GM18505 (cell line): ENCODE measurements around the gene ASXL3.

Experiments used
- ATAC-seq: cut with Tn5 transposase; IDR thresholded peaks from one replicate; pipeline ENCODE4 v1.9.1; 2021; ENCODE audit not compliant: unreplicated experiment
- POLR2A ChIP-seq: IDR thresholded peaks from 4 replicates; pipeline ENCODE4 v1.6.1; 2011; ENCODE audit warnings: borderline replicate concordance; ENCODE audit not compliant: insufficient read depth, insufficient read length; ENCODE audit errors: extremely low read depth

The ASXL3 gene

GRCh38 chr18:33573193-33573592 is 4.8 kb upstream of the ASXL3 start:
- no peak for TF ChIP-seq POLR2A
- ATAC-seq: no peak

DNA sequence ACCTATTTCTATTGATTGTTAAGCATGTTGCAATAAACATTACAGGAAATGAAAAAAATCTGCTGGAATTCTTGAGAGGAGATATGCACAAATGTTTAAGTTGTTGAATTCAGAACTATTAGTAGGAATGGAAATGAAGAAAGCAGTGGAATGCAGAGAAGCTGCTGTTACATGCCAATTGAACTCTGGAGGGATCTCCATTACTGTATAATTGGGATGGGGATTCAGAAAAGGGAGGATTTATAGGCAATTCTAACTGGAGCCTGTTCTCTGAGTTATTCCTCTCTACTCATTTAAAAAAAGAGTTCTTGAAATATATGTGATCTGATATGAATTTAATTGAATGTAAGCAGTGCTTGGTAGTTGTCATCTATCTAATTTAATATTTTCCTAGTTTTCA is 2.6 kb upstream of the ASXL3 start:
- TF ChIP-seq POLR2A: no peak
- no peak for ATAC-seq

GRCh38 chr18:33576999-33577646 is 896 bp upstream of the ASXL3 start:
- no peak for TF ChIP-seq POLR2A
- no peak for ATAC-seq

DNA sequence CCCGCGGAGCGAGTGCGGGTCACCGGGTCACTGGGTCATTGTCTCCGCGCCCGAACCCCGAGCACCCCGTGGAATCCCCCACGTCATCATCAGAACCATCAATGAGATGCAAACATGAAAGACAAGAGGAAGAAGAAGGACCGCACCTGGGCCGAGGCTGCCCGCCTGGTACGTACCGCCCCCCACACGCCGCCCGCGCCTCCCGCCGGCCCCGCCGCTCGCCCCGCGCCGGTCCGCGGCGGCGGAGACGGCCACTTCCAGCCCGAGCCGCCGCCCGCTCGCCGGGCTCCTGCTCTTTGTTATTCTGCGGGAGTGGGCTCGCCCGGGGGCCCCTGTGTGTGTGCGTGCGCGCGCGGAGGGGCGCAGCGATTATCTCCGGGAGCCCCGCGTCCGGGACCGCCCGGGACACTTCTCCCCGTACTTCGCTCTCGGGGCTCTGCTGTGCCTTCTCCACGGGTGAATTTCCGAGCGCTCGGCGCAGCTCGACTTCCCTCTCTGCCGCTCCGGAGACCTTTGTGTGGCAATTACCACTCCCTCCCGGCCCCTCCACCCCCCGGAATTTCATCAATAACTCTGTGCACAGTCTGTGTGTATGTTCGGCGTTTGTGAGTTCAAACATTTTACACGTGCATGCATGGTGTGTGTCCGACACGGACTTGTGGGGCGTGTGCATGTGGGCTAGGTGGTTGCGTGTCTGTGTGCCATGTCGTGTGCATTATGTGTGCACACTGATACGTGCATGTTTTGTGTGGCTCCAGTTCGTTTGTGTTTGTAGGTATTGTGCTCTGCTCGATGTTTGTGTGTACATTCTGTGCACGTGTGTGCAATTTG is 714 bp downstream of the ASXL3 start:
- ATAC-seq: no peak
- no peak for TF ChIP-seq POLR2A

DNA sequence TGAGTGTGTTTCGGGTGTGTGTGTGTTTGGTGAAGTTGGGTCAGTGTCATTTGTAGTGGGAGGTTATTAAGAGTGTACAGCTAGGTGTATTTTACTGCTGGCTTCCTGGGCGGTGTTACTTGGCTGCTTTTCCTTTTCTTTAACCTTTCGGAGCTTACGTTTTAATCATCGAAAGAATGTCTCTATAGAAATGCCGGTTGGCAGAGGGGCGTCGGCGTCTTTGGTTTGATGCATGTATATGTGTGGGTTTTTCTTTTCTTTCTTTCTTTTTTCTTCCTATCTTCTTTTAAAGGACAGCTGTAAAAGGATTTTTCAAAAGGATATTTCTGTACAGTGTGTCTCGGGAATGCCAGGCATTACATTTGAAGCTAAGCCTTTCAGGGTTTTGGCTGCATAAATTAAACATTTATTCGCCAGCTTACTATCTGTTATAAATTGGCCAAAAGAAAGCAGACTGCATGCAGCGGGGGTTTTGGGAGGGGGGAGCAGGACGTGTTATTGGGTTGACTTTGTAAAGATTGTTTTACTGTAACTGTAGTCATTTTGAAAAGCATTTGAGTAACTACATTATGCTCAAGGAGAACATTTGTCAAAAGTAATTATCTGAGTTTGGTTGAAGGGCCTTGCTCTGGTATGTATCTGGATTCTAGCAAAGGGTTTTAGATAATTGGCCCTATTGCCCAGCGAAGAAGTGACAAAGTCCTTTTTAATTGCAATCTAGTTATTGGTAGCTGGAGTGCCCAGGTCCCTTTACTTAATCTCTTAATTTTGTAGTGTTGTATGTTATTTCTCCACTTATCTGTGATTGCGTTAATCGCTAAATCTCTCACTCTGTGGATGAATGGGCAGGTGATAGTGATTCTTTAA is 1.6 kb downstream of the ASXL3 start:
- ATAC-seq: no peak
- no peak for TF ChIP-seq POLR2A

DNA sequence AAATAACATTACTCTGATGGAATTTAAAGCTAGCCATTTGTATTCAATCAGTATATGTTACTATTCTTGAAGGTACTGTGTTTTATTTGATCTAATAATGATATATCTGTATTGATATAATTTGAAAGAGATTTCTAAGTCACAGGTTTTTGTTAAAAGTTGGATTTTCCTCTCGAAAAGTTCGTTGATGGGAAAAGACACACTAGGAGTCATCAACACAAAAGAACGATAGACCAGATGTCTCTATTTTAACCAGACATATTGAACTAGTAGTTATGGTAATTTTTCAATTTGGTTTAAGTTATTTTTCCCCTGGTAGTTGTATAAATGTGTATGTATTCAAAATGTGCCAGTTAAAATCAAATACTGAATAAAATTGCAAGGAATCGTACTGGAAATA is 2.5 kb downstream of the ASXL3 start:
- ATAC-seq: no peak
- no peak for TF ChIP-seq POLR2A

GRCh38 chr18:33581856-33582255 is 3.8 kb downstream of the ASXL3 start:
- no peak for ATAC-seq
- no peak for TF ChIP-seq POLR2A

DNA sequence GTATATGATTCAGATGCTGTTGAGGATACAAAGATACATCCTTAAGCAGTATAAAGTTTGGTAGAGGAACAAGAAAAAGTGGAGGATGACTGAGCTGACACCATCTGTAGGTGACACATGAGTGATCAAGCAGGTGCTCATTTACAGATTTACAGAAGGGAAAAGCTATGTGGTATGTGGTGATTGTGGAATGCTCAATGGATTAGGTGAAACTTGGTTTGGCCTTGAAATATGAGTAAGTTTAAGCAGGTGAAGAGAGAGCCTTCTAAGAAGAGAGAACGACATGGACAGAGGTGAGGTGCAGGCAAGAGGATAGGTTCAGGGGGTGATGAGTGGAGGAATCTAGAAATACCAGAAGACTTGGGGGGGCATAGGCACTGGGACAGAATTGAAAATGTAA is 5.9 kb downstream of the ASXL3 start:
- no peak for TF ChIP-seq POLR2A
- ATAC-seq: no peak

GRCh38 chr18:33584548-33585430 is 6.8 kb downstream of the ASXL3 start:
- no peak for TF ChIP-seq POLR2A
- ATAC-seq: no peak

- TF ChIP-seq POLR2A: no peak
Observed at GRCh38 chr18:33585431-33585775, 7.4 kb downstream of the ASXL3 start.

GRCh38 chr18:33588361-33588760 is 10.3 kb downstream of the ASXL3 start:
- no peak for ATAC-seq
- no peak for TF ChIP-seq POLR2A

More at GRCh38 chr18:33585431-33585775, 7.4 kb downstream of the ASXL3 start:
- ATAC-seq: no peak

- TF ChIP-seq POLR2A: no peak
- no peak for ATAC-seq
Observed at GRCh38 chr18:33593261-33593660, 15.2 kb downstream of the ASXL3 start.
